H1 (cell line): ENCODE data around the gene SPEN. TPM values are rescaled to one million over a fixed set of nuclear protein-coding genes. Genes with fewer than 3 reads are reported as not detected.

Source experiments
- ASH2L ChIP-seq: fragments of 200-600, 300-600 bp; sonication (generic); IDR thresholded peaks from one replicate; pipeline ENCODE4 v1.7.1; 2017; ENCODE audit warnings: low read length
- BRCA1 ChIP-seq: IDR thresholded peaks from 2 replicates; pipeline ENCODE4 v1.6.1; 2012; ENCODE audit warnings: low read depth, low read length, improper control_type of control experiment
- EGR1 ChIP-seq: IDR thresholded peaks from 2 replicates; pipeline ENCODE4 v1.6.1; 2011; ENCODE audit warnings: low read depth, low read length, borderline replicate concordance
- EZH2 ChIP-seq: fragments of 200-600 bp; sonication (generic); IDR thresholded peaks from 2 replicates; pipeline ENCODE4 v1.7.1; 2012; ENCODE audit warnings: low read depth, mild to moderate bottlenecking, moderate library complexity, low read length, inconsistent platforms; ENCODE audit not compliant: severe bottlenecking
- GABPA ChIP-seq: IDR thresholded peaks from 2 replicates; pipeline ENCODE4 v1.6.1; 2011; ENCODE audit warnings: mild to moderate bottlenecking, low read length, moderate library complexity, borderline replicate concordance; ENCODE audit not compliant: insufficient read depth
- HDAC2 ChIP-seq, 2 experiments: fragments of 300-600 bp in 1 of 2; sonication (generic) in 1 of 2; IDR thresholded peaks; 2 replicates each; pipeline ENCODE4 v1.6.1; 2011 to 2012; ENCODE audit warnings: low read depth in 2 of 2, low read length in 2 of 2, mild to moderate bottlenecking in 2 of 2, moderate library complexity in 2 of 2, borderline replicate concordance in 1 of 2, inconsistent platforms in 1 of 2
- KDM1A ChIP-seq: fragments of 200-600, 300-600 bp; sonication (generic); IDR thresholded peaks from 2 replicates; pipeline ENCODE4 v1.7.1; 2016; ENCODE audit warnings: mild to moderate bottlenecking, low read length, borderline replicate concordance
- KDM5A ChIP-seq: fragments of 200-600 bp; IDR thresholded peaks from 2 replicates; pipeline ENCODE4 v1.7.1; 2012; ENCODE audit warnings: mild to moderate bottlenecking, low read length, inconsistent platforms, mixed read lengths
- MAFK ChIP-seq: IDR thresholded peaks from 2 replicates; pipeline ENCODE4 v1.6.1; 2012; ENCODE audit warnings: low read depth, mild to moderate bottlenecking, improper control_type of control experiment, low read length
- NANOG ChIP-seq: IDR thresholded peaks from 2 replicates; pipeline ENCODE4 v1.6.1; 2011; ENCODE audit warnings: low read length, low read depth, mild to moderate bottlenecking, inconsistent platforms; ENCODE audit not compliant: insufficient read depth, poor library complexity, severe bottlenecking
- POLR2AphosphoS5 ChIP-seq: IDR thresholded peaks from 2 replicates; pipeline ENCODE4 v1.6.1; 2011; ENCODE audit warnings: low read depth, low read length
- SAP30 ChIP-seq: fragments of 300-600 bp; sonication (generic); IDR thresholded peaks from 2 replicates; pipeline ENCODE4 v1.7.1; 2012; ENCODE audit warnings: low read length, moderate library complexity, mild to moderate bottlenecking, inconsistent platforms; ENCODE audit not compliant: insufficient read depth, insufficient replicate concordance
- SIRT6 ChIP-seq: IDR thresholded peaks from one replicate; pipeline ENCODE4 v1.7.1; 2012; ENCODE audit warnings: low read length, inconsistent platforms
- TBP ChIP-seq: IDR thresholded peaks from 2 replicates; pipeline ENCODE4 v1.6.1; 2011; ENCODE audit warnings: low read depth, low read length, improper control_type of control experiment
- TCF12 ChIP-seq: IDR thresholded peaks from 2 replicates; pipeline ENCODE4 v1.6.1; 2011; ENCODE audit warnings: low read depth, mild to moderate bottlenecking, low read length
- TEAD4 ChIP-seq: IDR thresholded peaks from 2 replicates; pipeline ENCODE4 v1.6.1; 2012; ENCODE audit warnings: low read depth, low read length, inconsistent platforms, mixed read lengths
- YY1 ChIP-seq: IDR thresholded peaks from 2 replicates; pipeline ENCODE4 v1.6.1; 2011; ENCODE audit warnings: low read depth, mild to moderate bottlenecking, low read length
- ZNF274 ChIP-seq: IDR thresholded peaks from 2 replicates; pipeline ENCODE4 v1.7.0; 2012; ENCODE audit warnings: low read length, borderline replicate concordance; ENCODE audit errors: extremely low read depth
- polyA plus RNA-seq, 7 experiments: library from polyadenylated mRNA; depleted of rRNA in 3 of 7; stranded (reverse) in 5 of 7; unstranded in 2 of 7; fragments of >200 nt in 5 of 7; fragments of 200-250 nt in 2 of 7; gene quantifications; 1 replicate in 5 of 7; 2 replicates in 1 of 7; 4 replicates in 1 of 7; pipeline versions ENCODE4 v1.2.1 to v1.2.3, GENCODE V29; 2011 to 2013; ENCODE audit warnings: missing spikeins in 2 of 7, mixed read lengths in 2 of 7
- total RNA-seq: library from RNA; stranded (reverse); fragmentation: NEBNext Ultra II Directional; extraction: Animal tissue kit (Norgen Biotek cat#: 25700); gene quantifications from 2 replicates; pipeline ENCODE4 v1.2.1, GENCODE V29; 2021
- TF ChIP-seq, protein P1 (sequence below): IDR thresholded peaks from 2 replicates; pipeline ENCODE4 v1.6.1; 2012; ENCODE audit warnings: inconsistent platforms

The SPEN gene
- total and polyA plus RNA-seq, 2 of the 8 experiments (the other 6 are each of a cell fraction or from before 2014, with no cell fraction given) = 12.5 to 52.1 TPM

DNA sequence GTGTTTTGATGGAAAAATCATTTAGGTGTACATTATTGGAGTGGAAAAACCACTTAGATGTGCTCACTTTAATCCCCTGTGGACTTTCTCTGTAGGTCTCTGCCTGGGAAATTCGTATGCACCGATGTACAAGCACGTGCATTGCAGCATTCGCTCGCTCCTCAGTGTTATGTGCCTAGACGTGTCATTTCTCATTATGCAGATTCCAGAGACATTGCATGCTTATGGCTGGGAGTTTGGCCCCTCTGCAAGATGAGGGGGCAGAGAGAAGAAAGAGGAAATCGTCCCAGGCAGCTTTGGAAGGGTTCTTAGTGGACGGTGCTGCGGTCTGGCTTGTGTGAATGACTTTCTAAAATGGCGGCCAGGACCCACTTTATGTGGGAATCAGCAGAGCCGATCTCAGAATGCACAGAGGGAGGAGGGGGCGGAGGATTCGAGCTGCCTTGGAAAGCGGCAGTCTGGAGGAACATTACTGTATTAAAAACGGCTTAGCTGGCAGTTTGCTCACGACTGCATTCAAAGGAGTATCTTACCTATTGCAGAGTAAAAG lies 2.3 kb downstream of the SPEN start (continued):
- TF ChIP-seq BRCA1 (no peak), EZH2 (no peak), TBP (peak; percentile 15; the same call in 1 of the 2 replicates), TEAD4 (peak; percentile 11; the same call in 1 of the 2 replicates), POLR2AphosphoS5 (peak; percentile 68; the same call in 1 of the 2 replicates), SIRT6 (no peak), ZNF274 (no peak), TCF12 (no peak), ASH2L (peak; percentile 95), MAFK (no peak), KDM1A (no peak), NANOG (no peak), EGR1 (peak; percentile 54; the same call in 1 of the 2 replicates), GABPA (no peak), KDM5A (no peak), HDAC2 (IDR thresholded peaks at IDR 0.05; ENCODE audit: borderline replicate concordance in 1 of 2, low read depth in 2 of 2, low read length in 2 of 2) (0 out of 4 replicates have a peak, but pooled peaks of 1 of the 2 experiments have one; percentile 5), SAP30 (no peak), YY1 (peak; percentile 95)
- TF ChIP-seq, protein P1, sequence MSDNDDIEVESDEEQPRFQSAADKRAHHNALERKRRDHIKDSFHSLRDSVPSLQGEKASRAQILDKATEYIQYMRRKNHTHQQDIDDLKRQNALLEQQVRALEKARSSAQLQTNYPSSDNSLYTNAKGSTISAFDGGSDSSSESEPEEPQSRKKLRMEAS = peak; percentile 88
